Hepatocyte (in vitro differentiated cells): ENCODE measurements around the gene PIGBOS1. TPM values are rescaled to one million over a fixed set of nuclear protein-coding genes. Genes with fewer than 3 reads are reported as not detected.

Source experiments
- DNase-seq: peaks from one replicate; pipeline ENCODE4 v3.0.0-alpha.2; 2016; ENCODE audit warnings: low spot score
- H2AFZ ChIP-seq: fragments of 200-600 bp; sonication (generic); 2 replicates; pipeline ENCODE4 v1.6.0; 2016; ENCODE audit warnings: antibody characterized with exemption, mild to moderate bottlenecking
- H3K27ac ChIP-seq: fragments of 200-600 bp; sonication (generic); 2 replicates; pipeline ENCODE4 v1.5.1; 2016; ENCODE audit warnings: mild to moderate bottlenecking
- H3K27me3 ChIP-seq: fragments of 200-600 bp; sonication (generic); 2 replicates; pipeline ENCODE4 v1.6.1; 2016
- H3K36me3 ChIP-seq: fragments of 200-600 bp; sonication (generic); replicated peaks from 2 replicates; pipeline ENCODE4 v1.5.1; 2016; ENCODE audit warnings: low read depth; ENCODE audit not compliant: insufficient read depth
- H3K4me1 ChIP-seq: fragments of 200-600 bp; sonication (generic); 2 replicates; pipeline ENCODE4 v1.5.1; 2016; ENCODE audit warnings: mild to moderate bottlenecking, moderate library complexity; ENCODE audit not compliant: insufficient read depth
- H3K4me2 ChIP-seq: fragments of 200-600 bp; sonication (generic); 2 replicates; pipeline ENCODE4 v1.6.0; 2016
- H3K4me3 ChIP-seq: fragments of 200-600 bp; sonication (generic); 2 replicates; pipeline ENCODE4 v1.5.1; 2016; ENCODE audit warnings: mild to moderate bottlenecking
- H3K79me2 ChIP-seq: fragments of 200-600 bp; sonication (generic); 2 replicates; pipeline ENCODE4 v1.6.0; 2017; ENCODE audit warnings: mild to moderate bottlenecking
- H3K9me2 ChIP-seq: fragments of 200-600 bp; sonication (generic); replicated peaks from 2 replicates; pipeline ENCODE4 v1.6.0; 2017; ENCODE audit warnings: mild to moderate bottlenecking; ENCODE audit not compliant: insufficient read depth
- H3K9me3 ChIP-seq: fragments of 200-600 bp; sonication (generic); 2 replicates; pipeline ENCODE4 v1.5.1; 2016; ENCODE audit warnings: low read depth, mild to moderate bottlenecking
- H4K20me1 ChIP-seq: fragments of 200-600 bp; sonication (generic); 2 replicates; pipeline ENCODE4 v1.6.0; 2016; ENCODE audit warnings: mild to moderate bottlenecking; ENCODE audit not compliant: insufficient read depth, poor library complexity, severe bottlenecking
- CTCF ChIP-seq: fragments of 200-600 bp; sonication (generic); IDR thresholded peaks from 2 replicates; pipeline ENCODE4 v1.5.1; 2016; ENCODE audit warnings: antibody characterized with exemption, mild to moderate bottlenecking; ENCODE audit not compliant: poor library complexity
- EZH2 ChIP-seq: fragments of 200-600 bp; sonication (generic); IDR thresholded peaks from 2 replicates; pipeline ENCODE4 v1.6.1; 2016; ENCODE audit warnings: antibody characterized with exemption, mild to moderate bottlenecking, borderline replicate concordance
- EZH2phosphoT487 ChIP-seq: fragments of 200-600 bp; sonication (generic); IDR thresholded peaks from one replicate; pipeline ENCODE4 v1.6.1; 2018; ENCODE audit warnings: antibody characterized with exemption, mild to moderate bottlenecking, low read depth, moderate library complexity; ENCODE audit not compliant: unreplicated experiment, severe bottlenecking
- WGBS: methylation state at CpG from one replicate; pipeline ENCODE4 v1.1.6; 2016; ENCODE audit warnings: low lambda C conversion rate; ENCODE audit errors: missing lambda C conversion rate; 5-methylcytosine and 5-hydroxymethylcytosine counted together
- polyA plus RNA-seq: library from polyadenylated mRNA; unstranded; fragments of >200 nt; fragmentation: Nextera tagmentation; extraction: Ambion mirVana; gene quantifications from 2 replicates; pipeline ENCODE4 v1.2.1, GENCODE V29; 2016
- total RNA-seq: library from RNA; depleted of rRNA; stranded (reverse); fragments of >200 nt; gene quantifications from 2 replicates; pipeline ENCODE4 v1.2.3, GENCODE V29; 2014

PIGBOS1 gene
- total and polyA plus RNA-seq, 2 experiments from 2014 or later, result 24.8 to 35.0 TPM

GRCh38 chr15:55297315-55297714, 21.6 kb downstream of the PIGBOS1 start:
- Histone ChIP-seq H3K4me2 (no peak overlapping the region), H3K4me3 (no peak overlapping the region), H3K9me2 (no peaks in the 10 kb centered on the region), H2AFZ (no peak overlapping the region), H3K27me3 (no peaks in the 10 kb centered on the region), H3K36me3 (no peaks in the 10 kb centered on the region), H3K9me3 (no peaks in the 10 kb centered on the region), H3K4me1 (no peaks in the 10 kb centered on the region), H4K20me1 (no peaks in the 10 kb centered on the region), H3K27ac (no peak overlapping the region), H3K79me2 (no peaks in the 10 kb centered on the region)
- DNase-seq, result no peak
- no peak for TF ChIP-seq EZH2phosphoT487
- TF ChIP-seq EZH2, result no peak
- TF ChIP-seq CTCF, result no peak

DNA sequence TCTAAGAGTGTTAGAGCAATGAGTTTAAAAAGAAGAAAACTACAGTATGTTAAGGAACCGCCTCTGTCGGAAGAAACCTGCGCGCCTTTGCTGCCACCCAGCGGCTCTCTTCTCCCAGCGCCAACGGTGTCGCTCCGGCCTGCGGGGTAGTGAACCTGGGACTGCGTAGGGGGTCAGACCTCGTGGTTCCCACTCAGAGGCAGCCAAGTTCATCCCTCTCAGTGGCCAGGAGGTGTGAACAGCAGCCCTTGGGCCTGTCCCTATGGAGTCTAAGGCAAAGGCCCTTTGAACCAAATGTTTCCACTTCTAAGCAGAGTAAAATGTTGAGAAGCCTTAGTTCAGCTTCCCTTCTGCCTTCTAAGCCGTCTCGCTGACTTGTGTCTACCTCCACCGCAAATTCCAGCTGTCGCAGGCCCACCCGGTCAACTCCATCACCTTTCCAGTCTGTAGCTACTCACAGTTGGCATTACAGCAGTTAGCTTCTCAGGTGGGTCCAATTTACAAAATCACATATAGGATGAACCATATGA, 28.3 kb downstream of the PIGBOS1 start:
- no peaks in the 10 kb centered on the region for H3K9me2 ChIP-seq
- no peaks in the 10 kb centered on the region for H4K20me1 ChIP-seq
- H2AFZ ChIP-seq, result peak overlapping the region; percentile 93
- no peaks in the 10 kb centered on the region for H3K27me3 ChIP-seq
- peak overlapping the region; percentile 77 for H3K4me3 ChIP-seq
- peak overlapping the region; percentile 71 for H3K4me2 ChIP-seq
- peaks cover 6% of the 10 kb centered on the region for H3K4me1 ChIP-seq
- peak; percentile 92 for DNase-seq
- H3K36me3 ChIP-seq, result no peaks in the 10 kb centered on the region
- 27% methylated on average over 17 of the region's 17 CpGs for WGBS
- H3K9me3 ChIP-seq, result no peaks in the 10 kb centered on the region
- H3K79me2 ChIP-seq, result peaks cover 34% of the 10 kb centered on the region
- H3K27ac ChIP-seq, result peak overlapping the region; percentile 97
- TF ChIP-seq EZH2phosphoT487 (no peak), CTCF (peak; percentile 96), EZH2 (no peak)

DNA sequence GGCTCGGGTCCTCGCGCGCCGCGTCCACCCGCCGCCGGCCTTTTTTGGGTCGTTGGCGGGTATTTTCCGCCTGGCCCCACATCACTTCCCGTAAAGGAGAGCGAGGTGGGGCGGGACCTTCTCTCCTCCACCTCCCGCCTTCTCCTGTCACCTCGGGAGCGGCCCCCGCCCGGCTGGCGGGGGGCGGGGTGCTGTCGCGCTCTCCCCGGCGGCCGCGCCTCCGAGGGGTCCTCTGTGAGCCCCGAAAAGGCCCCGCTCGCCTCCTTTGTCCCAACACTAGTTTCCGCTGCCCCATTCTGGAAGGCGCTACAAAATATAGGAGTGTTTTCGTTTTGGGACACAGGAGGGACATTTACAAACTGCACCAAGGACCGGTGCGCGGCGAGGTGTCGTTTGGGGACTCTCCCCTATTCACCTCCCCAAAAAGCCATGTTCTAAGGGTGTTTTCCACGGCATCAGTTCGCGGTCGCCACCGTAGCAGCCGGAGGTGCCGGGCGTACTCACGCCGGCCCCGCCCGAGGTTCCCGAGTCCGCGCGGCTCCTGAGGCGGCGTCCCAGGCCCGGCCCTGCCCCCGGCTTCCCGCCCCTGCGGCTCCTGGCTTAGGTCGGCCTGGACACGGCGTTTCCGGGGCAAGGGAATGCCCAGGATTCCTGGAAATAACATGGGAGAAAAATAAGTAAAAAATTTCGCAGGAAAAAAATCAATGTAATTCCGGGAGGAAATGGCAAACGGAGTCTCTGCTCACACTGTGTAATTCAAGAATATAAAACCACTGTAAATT, 29.0 kb downstream of the PIGBOS1 start, which contains the start of gene RAB27A:
Gene RAB27A, minus strand, starts transcription at position 68 of the 782 bp plus-strand sequence. CDS start 54,879 bp downstream, outside the sequence.
- H3K27me3 ChIP-seq, result no peaks in the 10 kb centered on the region
- H3K36me3 ChIP-seq, result no peaks in the 10 kb centered on the region
- under 1% methylated on average over 67 of the region's 69 CpGs for WGBS
- H3K9me3 ChIP-seq, result no peaks in the 10 kb centered on the region
- peak within 1 kb of the TSS; percentile 71 for H3K4me2 ChIP-seq
- H3K79me2 ChIP-seq, result peaks cover 41% of the 10 kb centered on the region
- peak; percentile 88 for DNase-seq
- H4K20me1 ChIP-seq, result no peaks in the 10 kb centered on the region
- no peaks in the 10 kb centered on the region for H3K9me2 ChIP-seq
- H3K27ac ChIP-seq, result peak within 1 kb of the TSS; percentile 97
- H3K4me3 ChIP-seq, result peak within 1 kb of the TSS; percentile 77
- peak within 1 kb of the TSS; percentile 93 for H2AFZ ChIP-seq
- H3K4me1 ChIP-seq, result peaks cover 6% of the 10 kb centered on the region
- TF ChIP-seq EZH2phosphoT487, result no peak
- no peak for TF ChIP-seq CTCF
- no peak for TF ChIP-seq EZH2
